A549 (cell line): ENCODE results near the gene SCAMP3. TPM values are rescaled to one million over a fixed set of nuclear protein-coding genes. Genes with fewer than 3 reads are reported as not detected.

Experiments used
- ATAC-seq, 2 experiments: fragments of 200-7000 bp in 1 of 2; fragments of >200 bp in 1 of 2; cut with Nextera tagmentation in 1 of 2; cut with Tn5 transposase in 1 of 2; 3 replicates each; pipeline versions ENCODE4 v1.8.0 to v1.9.1; 2018 to 2020; ENCODE audit warnings: mild to moderate bottlenecking in 1 of 2, moderate library complexity in 1 of 2
- CTCF ChIA-PET: fragments of 300-600 bp; sonication (Branson Sonifier 250); formaldehyde crosslinking; extraction: SDS; loops from one replicate; lab custom pipeline; 2021; ENCODE audit warnings: antibody characterized with exemption, inconsistent platforms; lab: Yijun Ruan, JAX
- POLR2A ChIA-PET: fragments of 350-600 bp; formaldehyde crosslinking; extraction: SDS; loops from one replicate; lab custom pipeline; 2021; ENCODE audit warnings: antibody characterized with exemption, inconsistent platforms; lab: Yijun Ruan, JAX
- DNase-seq, 2 experiments: peaks; one replicate each; pipeline versions ENCODE4 v3.0.0 to v3.0.0-alpha.2; 2011 to 2016; ENCODE audit warnings: low read depth in 1 of 2, low spot score in 1 of 2
- FAIRE-seq: peaks from 2 replicates; lab custom pipeline; 2011; peaks lifted over from hg19 to GRCh38; lab: Jason Lieb, UNC
- H3K27ac ChIP-seq, 2 experiments: fragments of >200 bp; sonication (Bioruptor Twin); formaldehyde crosslinking; 3 replicates each; pipeline ENCODE4 v1.5.1; 2016 to 2017
- H3K4me1 ChIP-seq: fragments of >200 bp; sonication (Bioruptor Twin); formaldehyde crosslinking; 3 replicates; pipeline ENCODE4 v1.6.1; 2016
- H3K4me2 ChIP-seq: fragments of >200 bp; sonication (Bioruptor Twin); formaldehyde crosslinking; 3 replicates; pipeline ENCODE4 v1.6.1; 2016
- H3K4me3 ChIP-seq: fragments of >200 bp; sonication (Bioruptor Twin); formaldehyde crosslinking; 3 replicates; pipeline ENCODE4 v1.5.1; 2016
- H3K9me3 ChIP-seq: fragments of >200 bp; sonication (Bioruptor Twin); formaldehyde crosslinking; 3 replicates; pipeline ENCODE4 v1.6.1; 2016
- ATOH8 ChIP-seq: fragments of 250-450 bp; sonication (Bioruptor Pico); IDR thresholded peaks from 2 replicates; pipeline ENCODE4 v1.5.0; 2020; ENCODE audit warnings: low read depth, mild to moderate bottlenecking, moderate library complexity
- CHD2 ChIP-seq: fragments of 150-350 bp; IDR thresholded peaks from 2 replicates; pipeline ENCODE4 v1.6.1; 2014; ENCODE audit warnings: low read length; ENCODE audit not compliant: partially characterized antibody
- CHD4 ChIP-seq: fragments of 200-600 bp; sonication (generic); IDR thresholded peaks from 2 replicates; pipeline ENCODE4 v1.6.1; 2016; ENCODE audit warnings: antibody characterized with exemption, mild to moderate bottlenecking, borderline replicate concordance
- EHF ChIP-seq: fragments of 250-450 bp; sonication (Bioruptor Pico); IDR thresholded peaks from 2 replicates; pipeline ENCODE4 v1.5.0; 2020; ENCODE audit warnings: mild to moderate bottlenecking
- EHMT2 ChIP-seq: fragments of 200-600 bp; sonication (generic); IDR thresholded peaks from 2 replicates; pipeline ENCODE4 v1.6.1; 2016; ENCODE audit warnings: antibody characterized with exemption, low read depth, mild to moderate bottlenecking, moderate library complexity
- ESRRA ChIP-seq: fragments of 150-350 bp; IDR thresholded peaks from 2 replicates; pipeline ENCODE4 v1.6.1; 2014; ENCODE audit warnings: mild to moderate bottlenecking, low read length, borderline replicate concordance
- FOSL2 ChIP-seq, 2 experiments: fragments of 450-650 bp in 1 of 2; fragments of >200 bp in 1 of 2; sonication (Bioruptor Twin) in 1 of 2; formaldehyde crosslinking; IDR thresholded peaks; 2 replicates each; pipeline versions ENCODE4 v1.5.0 to v1.6.1; 2016 to 2020; ENCODE audit warnings: mild to moderate bottlenecking in 1 of 2, moderate library complexity in 1 of 2
- FOXS1 ChIP-seq: fragments of 250-450 bp; sonication (Bioruptor Pico); IDR thresholded peaks from 2 replicates; pipeline ENCODE4 v1.5.0; 2020; ENCODE audit warnings: mild to moderate bottlenecking, moderate library complexity
- JUN ChIP-seq, 2 experiments: fragments of >200 bp; sonication (Bioruptor Twin); formaldehyde crosslinking; IDR thresholded peaks; 2 replicates in 1 of 2; 3 replicates in 1 of 2; pipeline ENCODE4 v1.6.1; 2016 to 2017
- KDM1A ChIP-seq: fragments of 200-600 bp; sonication (generic); IDR thresholded peaks from 2 replicates; pipeline ENCODE4 v1.6.1; 2016; ENCODE audit warnings: low read depth, mild to moderate bottlenecking
- KDM5A ChIP-seq: fragments of 200-600 bp; sonication (generic); IDR thresholded peaks from 2 replicates; pipeline ENCODE4 v1.6.1; 2016; ENCODE audit warnings: antibody characterized with exemption, mild to moderate bottlenecking
- MAX ChIP-seq: IDR thresholded peaks from 2 replicates; pipeline ENCODE4 v1.6.1; 2012
- NFE2L2 ChIP-seq: fragments of 150-350 bp; conservative IDR thresholded peaks from 2 replicates; pipeline ENCODE4 v1.6.1; 2014; ENCODE audit warnings: low read length
- PHF8 ChIP-seq: fragments of 200-600 bp; sonication (generic); IDR thresholded peaks from 2 replicates; pipeline ENCODE4 v1.6.1; 2016; ENCODE audit warnings: low read depth, mild to moderate bottlenecking, antibody characterized with exemption, moderate library complexity, borderline replicate concordance
- POLR2A ChIP-seq: IDR thresholded peaks from 2 replicates; pipeline ENCODE4 v1.6.1; 2012; ENCODE audit warnings: mild to moderate bottlenecking, low read length
- WGBS: methylation state at CpG from one replicate; pipeline ENCODE4 v1.1.6; 2017; ENCODE audit errors: missing lambda C conversion rate; 5-methylcytosine and 5-hydroxymethylcytosine counted together
- polyA plus RNA-seq, 4 experiments: library from polyadenylated mRNA; depleted of rRNA in 3 of 4; stranded (reverse); fragments of >200 nt; fragmentation: RNase III in 1 of 4; extraction: RNeasy Plus Mini Kit Qiagen cat#74134 plus additional on column Dnase treatment in 1 of 4; gene quantifications; 2 replicates in 3 of 4; 3 replicates in 1 of 4; pipeline ENCODE4 v1.2.3, GENCODE V29; 2011 to 2017
- TF ChIP-seq, protein P1 (sequence below): IDR thresholded peaks from 2 replicates; pipeline ENCODE4 v1.6.1; 2012; ENCODE audit warnings: low read depth, borderline replicate concordance

Gene SCAMP3
- polyA plus RNA-seq, 2 of the 4 experiments (the other 2 are of a cell fraction) = 75.9 to 135 TPM

DNA sequence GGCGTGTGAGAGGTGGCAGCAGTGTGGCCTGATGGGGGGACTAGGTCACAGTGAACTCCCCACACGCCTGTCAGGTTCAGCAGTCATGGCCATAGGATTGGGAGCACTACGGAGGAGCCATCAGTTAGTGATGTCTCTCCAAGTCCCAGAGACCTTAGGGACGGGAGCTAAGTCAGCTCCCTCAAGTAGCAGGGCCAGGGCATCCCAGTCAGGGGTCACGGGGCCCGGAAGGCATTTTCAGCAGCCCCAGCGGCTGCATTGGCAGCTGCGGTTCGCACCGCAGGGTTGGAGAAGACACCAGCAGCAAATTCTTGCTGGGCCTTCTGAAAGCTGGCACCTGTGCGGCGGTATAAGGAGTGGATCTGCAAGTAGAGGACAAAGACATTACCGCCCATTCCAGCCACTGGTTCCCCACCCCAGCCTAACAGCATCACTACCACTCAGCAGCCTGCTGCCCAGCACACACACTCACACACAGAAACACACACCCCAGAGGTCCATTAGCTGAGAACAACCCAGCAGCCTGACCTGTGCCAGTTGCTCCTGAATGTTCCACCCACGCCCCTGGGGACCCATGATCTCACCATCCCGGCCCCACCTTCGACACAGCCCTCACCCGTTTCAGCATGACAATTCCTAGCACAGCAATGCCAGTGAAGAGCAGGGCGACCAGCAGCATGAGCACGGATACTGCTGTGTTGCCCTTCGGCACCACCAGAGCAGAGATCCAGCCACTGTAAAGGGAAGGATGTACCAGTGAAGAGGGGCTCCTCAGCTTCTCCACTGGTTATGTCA, 5.9 kb downstream of the SCAMP3 start (continued):
- no peak for TF ChIP-seq ESRRA
- TF ChIP-seq, all 56 proteins: peak for 0

DNA sequence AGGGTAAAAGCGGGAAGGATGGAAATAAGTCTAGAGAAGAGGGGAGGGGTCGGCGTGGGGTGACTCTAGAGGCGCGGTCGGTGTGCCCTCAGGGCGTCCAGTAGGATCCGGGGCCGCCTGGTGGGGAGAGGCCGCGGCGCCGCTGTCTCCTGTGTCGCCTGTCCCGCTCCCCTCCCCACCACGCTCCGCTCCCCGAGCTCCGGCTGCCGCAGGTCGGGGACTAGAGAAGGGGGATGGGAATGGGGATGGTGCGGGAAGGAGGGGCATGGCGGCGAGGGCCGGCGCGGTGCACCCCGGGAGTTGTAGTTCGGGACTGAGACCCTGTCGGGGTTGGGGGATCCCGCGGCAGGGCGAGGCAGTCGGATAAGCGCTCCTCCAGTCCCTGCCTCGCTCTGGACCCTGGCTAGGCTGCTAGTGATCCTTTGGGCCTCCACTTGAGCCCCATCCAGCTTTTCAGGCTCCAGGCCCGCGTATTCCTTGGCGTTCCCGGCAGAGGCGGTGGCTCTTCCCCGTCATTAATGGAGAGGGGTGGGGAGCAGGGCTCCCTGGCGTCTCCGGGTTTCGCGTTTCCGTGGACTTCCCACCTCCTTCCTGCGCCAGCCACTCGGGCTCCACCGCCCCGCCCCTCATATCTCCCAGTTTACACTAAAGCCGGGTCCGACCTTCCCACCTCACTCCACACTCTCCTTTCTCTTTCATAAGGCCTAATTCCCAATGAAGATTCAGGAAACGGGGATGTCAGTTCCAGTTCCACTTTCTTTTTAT, 6.7 kb downstream of the SCAMP3 start, which contains the start of gene ENTREP3:
Gene ENTREP3 (minus strand): TSS at position 241 of the 765 bp plus-strand sequence. CDS start 606 bp downstream, outside the sequence.
- Histone ChIP-seq H3K4me3 (peak within 1 kb of the TSS; percentile 76), H3K9me3 (no peaks in the 10 kb centered on the region)
- TF ChIP-seq EHF (CRISPR knock-in tag) = no peak
- TF ChIP-seq PHF8 = no peak
- peak; percentile 63 for TF ChIP-seq POLR2A
- no peak for TF ChIP-seq FOSL2 (IDR thresholded peaks at IDR 0.05)
- TF ChIP-seq FOSL2 (CRISPR knock-in tag; IDR thresholded peaks at IDR 0.05) = no peak
- peak; percentile 57 to 66; a peak in 2 of 5 replicates for TF ChIP-seq JUN (IDR thresholded peaks at IDR 0.05)
- TF ChIP-seq MAX = peak; percentile 59
- no peak for TF ChIP-seq ATOH8 (CRISPR knock-in tag)
- no peak for TF ChIP-seq NFE2L2
- TF ChIP-seq, all 56 proteins: peak for 3
- peaks cover 18% of the 10 kb centered on the region for H3K4me1 ChIP-seq
- H3K4me2 ChIP-seq = peak within 1 kb of the TSS; percentile 88
- 11% methylated on average over 43 of the region's 54 CpGs for WGBS
- CTCF ChIA-PET = interaction anchor here (0.8 to 2.2 kb wide), 8 partner anchors 9 to 68 kb away, joined by 3 to 7 read pairs (median 4); partner anchors contain the start of genes FDPS and HCN3
- FAIRE-seq (no peak), ATAC-seq (peak; percentile 76 to 85), DNase-seq (peak; percentile 77 to 91)
- peak within 1 kb of the TSS; percentile 92 to 97 for H3K27ac ChIP-seq
- POLR2A ChIA-PET = interaction anchor here (0.5 to 1.0 kb wide), 3 partner anchors 10 to 68 kb away, joined by 3 read pairs; no protein-coding TSS in a partner anchor

- 10% methylated on average over 10 of the region's 35 CpGs for WGBS
- ChIA-PET CTCF (interaction anchor here (1.0 to 10.4 kb wide), 5 partner anchors 9 to 69 kb away, joined by 3 to 326 read pairs (median 6); partner anchors contain the start of genes CLK2, FDPS and SCAMP3), POLR2A (interaction anchor here (0.7 to 1.0 kb wide), 2 partner anchors 11 to 69 kb away, joined by 3 read pairs; no protein-coding TSS in a partner anchor)
- FAIRE-seq (no peak), DNase-seq (no peak), ATAC-seq (peak; percentile 9 to 31; a peak in 4 of 6 replicates)
- H3K9me3 ChIP-seq = no peaks in the 10 kb centered on the region
- TF ChIP-seq CHD2 = no peak
- TF ChIP-seq KDM5A = no peak
- no peak for TF ChIP-seq EHMT2
- peak overlapping the region; percentile 92 to 97 for H3K27ac ChIP-seq
- peak overlapping the region; percentile 76 for H3K4me3 ChIP-seq
- H3K4me1 ChIP-seq = peaks cover 21% of the 10 kb centered on the region
- peak overlapping the region; percentile 88 for H3K4me2 ChIP-seq
Measured at GRCh38 chr1:155254714-155255242, 7.4 kb downstream of the SCAMP3 start.

- CTCF ChIA-PET = interaction anchor here (1.0 to 10.4 kb wide), 3 partner anchors 12 to 69 kb away, joined by 3 to 326 read pairs (median 5); partner anchors contain the start of genes CLK2, FDPS and SCAMP3
- POLR2A ChIA-PET = no interaction called here
- Histone ChIP-seq H3K27ac (peak overlapping the region; percentile 92 to 97), H3K9me3 (no peaks in the 10 kb centered on the region), H3K4me3 (peak overlapping the region; percentile 76), H3K4me1 (peaks cover 21% of the 10 kb centered on the region), H3K4me2 (peak overlapping the region; percentile 88)
- TF ChIP-seq EHF (CRISPR knock-in tag) (no peak), FOSL2 (IDR thresholded peaks at IDR 0.05) (no peak), FOSL2 (CRISPR knock-in tag; IDR thresholded peaks at IDR 0.05) (no peak), FOXS1 (CRISPR knock-in tag) (no peak), CHD4 (no peak), KDM1A (no peak)
- TF ChIP-seq, protein P1, sequence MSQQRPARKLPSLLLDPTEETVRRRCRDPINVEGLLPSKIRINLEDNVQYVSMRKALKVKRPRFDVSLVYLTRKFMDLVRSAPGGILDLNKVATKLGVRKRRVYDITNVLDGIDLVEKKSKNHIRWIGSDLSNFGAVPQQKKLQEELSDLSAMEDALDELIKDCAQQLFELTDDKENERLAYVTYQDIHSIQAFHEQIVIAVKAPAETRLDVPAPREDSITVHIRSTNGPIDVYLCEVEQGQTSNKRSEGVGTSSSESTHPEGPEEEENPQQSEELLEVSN = no peak
- FAIRE-seq (no peak), DNase-seq (no peak), ATAC-seq (peak in 1 of 2 experiments; percentile 2; a peak in 2 of 6 replicates)
- WGBS = 74% methylated on average over 10 of the region's 12 CpGs
Measured at GRCh38 chr1:155254228-155254713, 7.9 kb downstream of the SCAMP3 start.
